ENCODE data around the gene PCBP3. TPM values are rescaled to one million over a fixed set of nuclear protein-coding genes. Genes with fewer than 3 reads are reported as not detected.

Gene PCBP3
- total RNA-seq, 1 experiment from 2014 or later: 15.2 TPM

- H3K4me3 ChIP-seq: no peak overlapping the region
- H3K4me1 ChIP-seq (replicated peaks): no peaks in the 10 kb centered on the region
- DNase-seq (ENCODE audit: low read depth in 1 of 2, low spot score in 2 of 2): no peak
- H3K27me3 ChIP-seq (replicated peaks): no peaks in the 10 kb centered on the region
- no peaks in the 10 kb centered on the region for H3K9me3 ChIP-seq (replicated peaks)
- no peak overlapping the region for H3K27ac ChIP-seq
- H3K36me3 ChIP-seq: peaks cover 2% of the 10 kb centered on the region
Observed at GRCh38 chr21:45908536-45909237, 265.2 kb downstream of the PCBP3 start.

- DNase-seq (ENCODE audit: low read depth in 1 of 2, low spot score in 2 of 2): no peak
- no peaks in the 10 kb centered on the region for H3K4me1 ChIP-seq (replicated peaks)
- H3K27me3 ChIP-seq (replicated peaks): no peaks in the 10 kb centered on the region
- H3K9me3 ChIP-seq (replicated peaks): no peaks in the 10 kb centered on the region
- no peak overlapping the region for H3K4me3 ChIP-seq
- no peak overlapping the region for H3K27ac ChIP-seq
- H3K36me3 ChIP-seq: peaks cover 2% of the 10 kb centered on the region
Observed at GRCh38 chr21:45909238-45909988, 265.9 kb downstream of the PCBP3 start.

- no peaks in the 10 kb centered on the region for H3K4me1 ChIP-seq (replicated peaks)
- no peak overlapping the region for H3K27ac ChIP-seq
- no peak for DNase-seq (ENCODE audit: low read depth in 1 of 2, low spot score in 2 of 2)
- no peaks in the 10 kb centered on the region for H3K27me3 ChIP-seq (replicated peaks)
- no peaks in the 10 kb centered on the region; the same call in 1 of the 2 replicates for H3K36me3 ChIP-seq
- H3K4me3 ChIP-seq: no peak overlapping the region
- no peaks in the 10 kb centered on the region for H3K9me3 ChIP-seq (replicated peaks)
Observed at GRCh38 chr21:45910155-45910547, 266.6 kb downstream of the PCBP3 start.

GRCh38 chr21:45910548-45911221 is 267.2 kb downstream of the PCBP3 start:
- no peaks in the 10 kb centered on the region for H3K4me1 ChIP-seq (replicated peaks)
- H3K36me3 ChIP-seq: no peaks in the 10 kb centered on the region
- H3K27ac ChIP-seq: no peak overlapping the region
- no peak for DNase-seq (ENCODE audit: low read depth in 1 of 2, low spot score in 2 of 2)
- no peaks in the 10 kb centered on the region for H3K27me3 ChIP-seq (replicated peaks)
- H3K9me3 ChIP-seq (replicated peaks): no peaks in the 10 kb centered on the region
- H3K4me3 ChIP-seq: no peak overlapping the region

- Histone ChIP-seq H3K27me3 (replicated peaks) (no peaks in the 10 kb centered on the region), H3K36me3 (no peaks in the 10 kb centered on the region), H3K4me1 (replicated peaks) (no peaks in the 10 kb centered on the region), H3K4me3 (no peak overlapping the region), H3K9me3 (replicated peaks) (no peaks in the 10 kb centered on the region), H3K27ac (no peak overlapping the region)
- DNase-seq (ENCODE audit: low read depth in 1 of 2, low spot score in 2 of 2): no peak
Observed at GRCh38 chr21:45911806-45912325, 268.3 kb downstream of the PCBP3 start.

- H3K27me3 ChIP-seq (replicated peaks): no peaks in the 10 kb centered on the region
- no peak for DNase-seq (ENCODE audit: low read depth in 1 of 2, low spot score in 2 of 2)
- H3K4me1 ChIP-seq (replicated peaks): no peaks in the 10 kb centered on the region
- H3K27ac ChIP-seq: no peak overlapping the region
- H3K36me3 ChIP-seq: no peaks in the 10 kb centered on the region
- H3K4me3 ChIP-seq: no peak overlapping the region
- no peaks in the 10 kb centered on the region for H3K9me3 ChIP-seq (replicated peaks)
Observed at GRCh38 chr21:45912611-45913417, 269.3 kb downstream of the PCBP3 start.

GRCh38 chr21:45913418-45913765 is 269.9 kb downstream of the PCBP3 start:
- no peaks in the 10 kb centered on the region for H3K27me3 ChIP-seq (replicated peaks)

GRCh38 chr21:45913886-45914285 is 270.4 kb downstream of the PCBP3 start:
- Histone ChIP-seq H3K27me3 (replicated peaks) (no peaks in the 10 kb centered on the region), H3K36me3 (no peaks in the 10 kb centered on the region), H3K9me3 (replicated peaks) (no peaks in the 10 kb centered on the region), H3K27ac (no peak overlapping the region), H3K4me1 (replicated peaks) (no peaks in the 10 kb centered on the region), H3K4me3 (no peak overlapping the region)
- no peak for DNase-seq (ENCODE audit: low read depth in 1 of 2, low spot score in 2 of 2)

More at GRCh38 chr21:45913418-45913765, 269.9 kb downstream of the PCBP3 start:
- Histone ChIP-seq H3K9me3 (replicated peaks) (no peaks in the 10 kb centered on the region), H3K4me1 (replicated peaks) (no peaks in the 10 kb centered on the region), H3K27ac (no peak overlapping the region), H3K36me3 (no peaks in the 10 kb centered on the region), H3K4me3 (no peak overlapping the region)
- no peak for DNase-seq (ENCODE audit: low read depth in 1 of 2, low spot score in 2 of 2)

- no peak overlapping the region for H3K27ac ChIP-seq
- H3K4me3 ChIP-seq: no peak overlapping the region
Observed at GRCh38 chr21:45914321-45914845, 270.9 kb downstream of the PCBP3 start.

GRCh38 chr21:45916011-45916840 is 272.7 kb downstream of the PCBP3 start:
- no peaks in the 10 kb centered on the region for H3K9me3 ChIP-seq (replicated peaks)
- no peaks in the 10 kb centered on the region for H3K36me3 ChIP-seq
- no peak overlapping the region for H3K4me3 ChIP-seq
- DNase-seq (ENCODE audit: low read depth in 1 of 2, low spot score in 2 of 2): no peak
- no peak overlapping the region for H3K27ac ChIP-seq
- no peaks in the 10 kb centered on the region for H3K4me1 ChIP-seq (replicated peaks)
- H3K27me3 ChIP-seq (replicated peaks): no peaks in the 10 kb centered on the region

More at GRCh38 chr21:45914321-45914845, 270.9 kb downstream of the PCBP3 start:
- Histone ChIP-seq H3K4me1 (replicated peaks) (no peaks in the 10 kb centered on the region), H3K9me3 (replicated peaks) (no peaks in the 10 kb centered on the region), H3K36me3 (no peaks in the 10 kb centered on the region), H3K27me3 (replicated peaks) (no peaks in the 10 kb centered on the region)
- DNase-seq (ENCODE audit: low read depth in 1 of 2, low spot score in 2 of 2): no peak

GRCh38 chr21:45917241-45917640 is 273.7 kb downstream of the PCBP3 start:
- Histone ChIP-seq H3K9me3 (replicated peaks) (no peaks in the 10 kb centered on the region), H3K27ac (no peak overlapping the region), H3K4me1 (replicated peaks) (no peaks in the 10 kb centered on the region), H3K27me3 (replicated peaks) (no peaks in the 10 kb centered on the region), H3K4me3 (no peak overlapping the region), H3K36me3 (no peaks in the 10 kb centered on the region)
- no peak for DNase-seq (ENCODE audit: low read depth in 1 of 2, low spot score in 2 of 2)

- H3K4me3 ChIP-seq: no peak overlapping the region
Observed at GRCh38 chr21:45918011-45918410, 274.5 kb downstream of the PCBP3 start.

More at GRCh38 chr21:45918011-45918410, 274.5 kb downstream of the PCBP3 start:
- H3K27me3 ChIP-seq (replicated peaks): no peaks in the 10 kb centered on the region
- H3K4me1 ChIP-seq (replicated peaks): no peaks in the 10 kb centered on the region
- H3K27ac ChIP-seq: no peak overlapping the region
- DNase-seq (ENCODE audit: low read depth in 1 of 2, low spot score in 2 of 2): no peak
- peaks cover 2% of the 10 kb centered on the region for H3K9me3 ChIP-seq (replicated peaks)
- no peaks in the 10 kb centered on the region for H3K36me3 ChIP-seq

All from SJSA1 (cell line).